MM.1S (cell line): Measurements from ENCODE around the gene SMURF1.

Experiments used
- EZH2phosphoT487 ChIP-seq: fragments of 300-600 bp; sonication (generic); IDR thresholded peaks from 2 replicates; pipeline ENCODE4 v1.6.1; 2018; ENCODE audit warnings: antibody characterized with exemption, low read length
- TF ChIP-seq, protein P1 (sequence below): fragments of 300-600 bp; sonication (generic); IDR thresholded peaks from 2 replicates; pipeline ENCODE4 v1.5.1; 2016; ENCODE audit warnings: antibody characterized with exemption, low read length, mixed read lengths

DNA sequence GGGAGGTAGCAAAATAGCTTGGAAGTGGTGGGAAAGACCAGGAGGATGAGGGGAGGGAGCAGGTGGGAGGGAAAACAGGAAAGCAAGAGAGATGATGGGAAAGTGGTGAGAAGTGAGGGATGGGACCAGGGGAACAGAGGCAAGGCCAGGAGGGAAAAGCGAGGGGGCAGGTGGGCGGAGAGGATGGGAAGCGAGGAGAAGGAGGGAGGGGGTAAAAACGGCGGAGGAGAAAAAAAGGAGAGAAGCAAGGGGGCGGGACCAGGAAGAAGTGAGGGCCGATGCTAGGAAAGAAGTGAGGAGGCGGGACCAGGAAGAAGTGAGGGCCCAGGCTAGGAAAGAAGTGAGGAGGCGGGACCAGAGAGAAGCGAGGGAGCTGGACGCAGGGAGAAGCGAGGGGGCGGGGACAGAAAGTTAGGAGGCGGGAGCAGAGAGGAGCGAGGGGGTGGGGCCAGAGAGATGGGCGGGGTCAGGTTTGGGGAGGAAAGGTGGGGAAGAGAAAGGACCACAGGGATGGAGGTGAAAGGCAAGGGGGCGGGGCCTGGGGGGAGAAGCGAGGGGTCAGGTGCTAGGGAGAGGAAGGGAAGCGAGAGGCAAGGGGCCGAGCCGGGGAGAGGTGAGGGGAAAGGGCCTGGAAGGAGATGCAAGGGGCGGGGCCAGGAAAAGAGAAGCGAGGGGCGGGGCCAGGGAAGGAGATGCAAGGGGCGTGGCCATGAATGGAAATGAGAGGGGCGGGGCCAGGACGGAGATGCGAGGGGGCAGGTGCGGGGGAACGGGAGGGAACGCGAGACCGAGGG lies 984 bp downstream of the SMURF1 start:
- TF ChIP-seq, protein P1, sequence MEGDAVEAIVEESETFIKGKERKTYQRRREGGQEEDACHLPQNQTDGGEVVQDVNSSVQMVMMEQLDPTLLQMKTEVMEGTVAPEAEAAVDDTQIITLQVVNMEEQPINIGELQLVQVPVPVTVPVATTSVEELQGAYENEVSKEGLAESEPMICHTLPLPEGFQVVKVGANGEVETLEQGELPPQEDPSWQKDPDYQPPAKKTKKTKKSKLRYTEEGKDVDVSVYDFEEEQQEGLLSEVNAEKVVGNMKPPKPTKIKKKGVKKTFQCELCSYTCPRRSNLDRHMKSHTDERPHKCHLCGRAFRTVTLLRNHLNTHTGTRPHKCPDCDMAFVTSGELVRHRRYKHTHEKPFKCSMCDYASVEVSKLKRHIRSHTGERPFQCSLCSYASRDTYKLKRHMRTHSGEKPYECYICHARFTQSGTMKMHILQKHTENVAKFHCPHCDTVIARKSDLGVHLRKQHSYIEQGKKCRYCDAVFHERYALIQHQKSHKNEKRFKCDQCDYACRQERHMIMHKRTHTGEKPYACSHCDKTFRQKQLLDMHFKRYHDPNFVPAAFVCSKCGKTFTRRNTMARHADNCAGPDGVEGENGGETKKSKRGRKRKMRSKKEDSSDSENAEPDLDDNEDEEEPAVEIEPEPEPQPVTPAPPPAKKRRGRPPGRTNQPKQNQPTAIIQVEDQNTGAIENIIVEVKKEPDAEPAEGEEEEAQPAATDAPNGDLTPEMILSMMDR = no peak
- TF ChIP-seq EZH2phosphoT487 = no peak
